Adrenal gland (tissue), 12 donors: ENCODE data around the gene S100A13. TPM values are rescaled to one million over a fixed set of nuclear protein-coding genes. Genes with fewer than 3 reads are reported as not detected.

Experiments
- DNase-seq, 7 donors: peaks; one replicate each; pipeline ENCODE4 v3.0.0-alpha.2; 2019 to 2020
- H3K27ac ChIP-seq, 5 donors: fragments of 200-600 bp; sonication (generic) in 4 of 5; 1 replicate in 3 of 5; 2 replicates in 2 of 5; pipeline versions ENCODE4 v1.5.1 to v1.8.0; 2016 to 2020; ENCODE audit warnings: mild to moderate bottlenecking in 1 of 5
- H3K27me3 ChIP-seq: fragments of 200-600 bp; 2 replicates; pipeline ENCODE4 v1.8.0; 2021
- H3K36me3 ChIP-seq, 2 donors: fragments of 200-600 bp; replicated peaks in 1 of 2; 1 replicate in 1 of 2; 2 replicates in 1 of 2; pipeline versions ENCODE4 v1.5.1 to v1.8.0; 2018 to 2022
- H3K4me1 ChIP-seq, 2 donors: fragments of 200-600 bp; replicated peaks in 1 of 2; 1 replicate in 1 of 2; 2 replicates in 1 of 2; pipeline versions ENCODE4 v1.5.1 to v1.8.0; 2018 to 2021
- H3K4me3 ChIP-seq, 4 donors: fragments of 200-600 bp; sonication (generic) in 3 of 4; one replicate each; pipeline ENCODE4 v1.5.1; 2016 to 2018
- H3K9me3 ChIP-seq, 3 donors: fragments of 200-600 bp; sonication (generic) in 1 of 3; replicated peaks in 1 of 3; 1 replicate in 2 of 3; 2 replicates in 1 of 3; pipeline versions ENCODE4 v1.5.1 to v1.8.0; 2016 to 2021
- CTCF ChIP-seq, 6 experiments: fragments of 450-650 bp in 4 of 6; fragments of 200-600 bp in 2 of 6; sonication (generic) in 1 of 6; IDR thresholded peaks; 1 replicate in 5 of 6; 2 replicates in 1 of 6; pipeline versions ENCODE4 v1.5.1 to v1.8.0; 2016 to 2021; ENCODE audit warnings: antibody characterized with exemption in 6 of 6, mild to moderate bottlenecking in 2 of 6, moderate library complexity in 1 of 6
- POLR2A ChIP-seq, 2 donors: fragments of 450-650 bp; IDR thresholded peaks; one replicate each; pipeline ENCODE4 v1.6.1; 2017; ENCODE audit warnings: antibody characterized with exemption in 2 of 2, mild to moderate bottlenecking in 2 of 2, moderate library complexity in 1 of 2
- WGBS, 4 donors: extraction: QIAGEN DNeasy Blood & Tissue Kit in 2 of 4; methylation state at CpG; one replicate each; pipeline versions ENCODE4 v1.1.5 to v1.1.7; 2013 to 2017; 5-methylcytosine and 5-hydroxymethylcytosine counted together
- intact Hi-C, 2 donors: fragments of 100-400 bp; cut with DNase I; formaldehyde crosslinking; loops; one replicate each; pipeline versions ENCODE4 v1.14.1 to v1.15.0; 2022 to 2023
- polyA plus RNA-seq, 3 donors: library from polyadenylated mRNA; stranded (reverse); fragments of 200-250 nt in 2 of 3; fragments of 350-450 nt in 1 of 3; fragmentation: Illumina TruSeq in 1 of 3; extraction: RNeasy Lipid Tissue Mini Kit (QIAGEN cat#74804) in 1 of 3; gene quantifications; one replicate each; pipeline ENCODE4 v1.2.3, GENCODE V29; 2013 to 2014
- total RNA-seq, 9 donors: library from RNA; depleted of rRNA in 4 of 9; stranded (reverse); fragments of >200 nt in 4 of 9; fragments of 120-200 nt in 1 of 9; fragmentation: NEBNext Ultra II Directional in 1 of 9; extraction: Animal tissue kit (Norgen Biotek cat#: 25700) in 1 of 9; gene quantifications; one replicate each; pipeline versions ENCODE4 v1.1.0 to v1.2.4, GENCODE V29; 2013 to 2023
- donor health status: healthy with polysubstance abuse.
- donor health status: Bipolar disorder and iron deficiency.
- donor health status: DM: yes; HTN: yes; CAD: no.
- donor health status: DM: no; HTN: no; CAD: no.
- donor health status: DM: no; HTN: no; CAD: no.
- donor health status: DM: yes; HTN: yes; CAD: no.

The S100A13 gene
- total and polyA plus RNA-seq, 12 donors: 57.6 to 289 (median 168) TPM

GRCh38 chr1:153633754-153634665 lies 6.7 kb upstream of the S100A13 start, which contains the start of gene CHTOP:
TSS of gene CHTOP (plus strand) at chr1:153634066. CDS start at chr1:153636589, 2,523 bp downstream.
- intact Hi-C loops: no loop called here
- WGBS, 4 donors: 1 to 7% (median 2%) methylated on average over 14 to 65 of the region's 65 CpGs

GRCh38 chr1:153633161-153633753 lies 6.0 kb upstream of the S100A13 start:
- H3K4me1 ChIP-seq: peaks cover 25 to 37% of the 10 kb centered on the region in 2 donors
- H3K36me3 ChIP-seq: peaks cover 0 to 21% of the 10 kb centered on the region in 2 donors
- H3K27ac ChIP-seq: peak overlapping the region in 4 of 5 donors; percentile 34 to 100 (median 100)
- intact Hi-C loops: no loop called here
- 39 to 63% (median 43%) methylated on average over 17 to 18 of the region's 18 CpGs for WGBS, 4 donors
- peak overlapping the region in 1 of 4 donors; percentile 78 for H3K4me3 ChIP-seq
- no peaks in the 10 kb centered on the region for H3K9me3 ChIP-seq
- peak in 1 of 7 donors; percentile 24 for DNase-seq
- TF ChIP-seq POLR2A (IDR thresholded peaks at IDR 0.05) (no peak), CTCF (IDR thresholded peaks at IDR 0.05) (peak in 1 of 6 experiments; percentile 5)
- H3K27me3 ChIP-seq: no peaks in the 10 kb centered on the region

More at GRCh38 chr1:153633754-153634665, 6.7 kb upstream of the S100A13 start, which contains the start of gene CHTOP:
- peak; percentile 97 to 99 (median 99) for DNase-seq
- H3K36me3 ChIP-seq: peaks cover 0 to 29% of the 10 kb centered on the region in 2 donors
- peak within 1 kb of the TSS; percentile 65 to 96 (median 85) for H3K4me3 ChIP-seq
- peak within 1 kb of the TSS; percentile 97 to 100 (median 99) for H3K27ac ChIP-seq
- TF ChIP-seq POLR2A (IDR thresholded peaks at IDR 0.05) (peak; percentile 74 to 87), CTCF (IDR thresholded peaks at IDR 0.05) (peak in 3 of 6 experiments; percentile 6 to 41 (median 35))
- H3K4me1 ChIP-seq: peaks cover 25 to 41% of the 10 kb centered on the region in 2 donors
- H3K9me3 ChIP-seq: no peaks in the 10 kb centered on the region
- H3K27me3 ChIP-seq: no peaks in the 10 kb centered on the region

- intact Hi-C loops: no loop called here
- TF ChIP-seq POLR2A (IDR thresholded peaks at IDR 0.05) (no peak), CTCF (IDR thresholded peaks at IDR 0.05) (no peak)
- Histone ChIP-seq H3K4me1 (peaks cover 23 to 26% of the 10 kb centered on the region in 2 donors), H3K36me3 (peaks cover 0 to 3% of the 10 kb centered on the region in 2 donors), H3K4me3 (no peak overlapping the region), H3K27me3 (no peaks in the 10 kb centered on the region), H3K9me3 (no peaks in the 10 kb centered on the region), H3K27ac (no peak overlapping the region)
- peak in 1 of 7 donors; percentile 47 for DNase-seq
- 88 to 90% (median 89%) methylated on average over 9 to 10 of the region's 10 CpGs for WGBS, 4 donors
Measured at GRCh38 chr1:153631047-153632022, 4.0 kb upstream of the S100A13 start.
